Mesenchymal stem cell (in vitro differentiated cells and primary cell): Measurements from ENCODE around the gene SLC35F1.

Experiments
- DNase-seq: peaks from one replicate; pipeline ENCODE4 v3.0.0-alpha.2; 2013
- H2AFZ ChIP-seq: one replicate; pipeline ENCODE4 v1.6.1; 2013; ENCODE audit warnings: low read depth, mild to moderate bottlenecking, control low read depth, inconsistent platforms, low read length, moderate library complexity
- H2AK5ac ChIP-seq: 2 replicates; pipeline ENCODE4 v1.6.1; 2013; ENCODE audit warnings: low read length, moderate library complexity, mild to moderate bottlenecking, inconsistent platforms; ENCODE audit not compliant: severe bottlenecking
- H2BK120ac ChIP-seq: one replicate; pipeline ENCODE4 v1.6.1; 2013; ENCODE audit warnings: low read depth, mild to moderate bottlenecking, inconsistent platforms, low read length, moderate library complexity
- H2BK12ac ChIP-seq, 2 experiments: one replicate each; pipeline ENCODE4 v1.6.1; 2013; ENCODE audit warnings: inconsistent platforms in 2 of 2, low read length in 2 of 2, mild to moderate bottlenecking in 2 of 2, moderate library complexity in 2 of 2, control low read depth in 1 of 2
- H2BK15ac ChIP-seq: one replicate; pipeline ENCODE4 v1.6.1; 2013; ENCODE audit warnings: mild to moderate bottlenecking, low read depth, inconsistent platforms; ENCODE audit not compliant: poor library complexity, severe bottlenecking
- H2BK5ac ChIP-seq: 2 replicates; pipeline ENCODE4 v1.6.1; 2013; ENCODE audit warnings: low read depth, mild to moderate bottlenecking, low read length, control low read depth, inconsistent platforms; ENCODE audit not compliant: poor library complexity, severe bottlenecking
- H3K14ac ChIP-seq, 2 experiments: one replicate each; pipeline ENCODE4 v1.6.1; 2013; ENCODE audit warnings: inconsistent platforms in 2 of 2, low read length in 2 of 2, control low read depth in 1 of 2, mild to moderate bottlenecking in 1 of 2, moderate library complexity in 1 of 2
- H3K18ac ChIP-seq, 2 experiments: one replicate each; pipeline ENCODE4 v1.6.1; 2013; ENCODE audit warnings: inconsistent platforms in 2 of 2, low read length in 2 of 2, control low read depth in 1 of 2, low read depth in 1 of 2, mild to moderate bottlenecking in 1 of 2
- H3K23ac ChIP-seq, 2 experiments: one replicate each; pipeline ENCODE4 v1.6.1; 2013; ENCODE audit warnings: inconsistent platforms in 2 of 2, low read length in 2 of 2, mild to moderate bottlenecking in 2 of 2, moderate library complexity in 2 of 2, control low read depth in 1 of 2
- H3K27ac ChIP-seq: 2 replicates; pipeline ENCODE4 v1.5.1; 2013; ENCODE audit warnings: mild to moderate bottlenecking, moderate library complexity, low read length, control low read depth, inconsistent platforms; ENCODE audit not compliant: poor library complexity, severe bottlenecking
- H3K27me3 ChIP-seq, 2 experiments: 2 replicates each; pipeline versions ENCODE4 v1.6.1 to v1.7.0; 2013; ENCODE audit warnings: low read length in 2 of 2, mild to moderate bottlenecking in 2 of 2, moderate library complexity in 2 of 2, control low read depth in 1 of 2, inconsistent platforms in 1 of 2; ENCODE audit not compliant: control insufficient read depth in 1 of 2, insufficient read depth in 1 of 2
- H3K36me3 ChIP-seq, 2 experiments: 2 replicates each; pipeline versions ENCODE4 v1.6.1 to v1.7.0; 2013; ENCODE audit warnings: low read length in 2 of 2, control low read depth in 1 of 2, inconsistent platforms in 1 of 2, low read depth in 1 of 2, mild to moderate bottlenecking in 1 of 2; ENCODE audit not compliant: insufficient read depth in 2 of 2, control insufficient read depth in 1 of 2
- H3K4ac ChIP-seq, 2 experiments: one replicate each; pipeline ENCODE4 v1.6.1; 2013; ENCODE audit warnings: inconsistent platforms in 2 of 2, low read length in 2 of 2, mild to moderate bottlenecking in 2 of 2, moderate library complexity in 2 of 2, control low read depth in 1 of 2, low read depth in 1 of 2
- H3K4me1 ChIP-seq: 2 replicates; pipeline ENCODE4 v1.6.1; 2013; ENCODE audit warnings: low read depth, low read length, control low read depth; ENCODE audit not compliant: control insufficient read depth, insufficient read depth
- H3K4me2 ChIP-seq: 2 replicates; pipeline ENCODE4 v1.6.1; 2013; ENCODE audit warnings: low read length, mild to moderate bottlenecking, inconsistent platforms; ENCODE audit not compliant: poor library complexity, severe bottlenecking
- H3K4me3 ChIP-seq, 2 experiments: 2 replicates each; pipeline versions ENCODE4 v1.5.1 to v1.7.0; 2013; ENCODE audit warnings: low read length in 2 of 2, mild to moderate bottlenecking in 2 of 2, control low read depth in 1 of 2, low read depth in 1 of 2; ENCODE audit not compliant: insufficient read depth in 1 of 2
- H3K79me1 ChIP-seq: replicated peaks from 2 replicates; pipeline ENCODE4 v1.6.1; 2013; ENCODE audit warnings: mild to moderate bottlenecking, control low read depth, low read length, inconsistent platforms; ENCODE audit not compliant: poor library complexity, severe bottlenecking
- H3K9ac ChIP-seq: 2 replicates; pipeline ENCODE4 v1.7.0; 2013; ENCODE audit warnings: mild to moderate bottlenecking, low read length, moderate library complexity
- H3K9me3 ChIP-seq: 2 replicates; pipeline ENCODE4 v1.7.0; 2013; ENCODE audit warnings: mild to moderate bottlenecking, low read length; ENCODE audit not compliant: control insufficient read depth
- H4K8ac ChIP-seq: one replicate; pipeline ENCODE4 v1.6.1; 2013; ENCODE audit warnings: inconsistent platforms, mild to moderate bottlenecking, low read length, moderate library complexity
- H4K91ac ChIP-seq: one replicate; pipeline ENCODE4 v1.6.1; 2013; ENCODE audit warnings: mild to moderate bottlenecking, low read length, inconsistent platforms
- WGBS: methylation state at CpG from one replicate; pipeline ENCODE4 v1.1.7; 2013; ENCODE audit warnings: mixed read lengths; 5-methylcytosine and 5-hydroxymethylcytosine counted together

SLC35F1 gene

DNA sequence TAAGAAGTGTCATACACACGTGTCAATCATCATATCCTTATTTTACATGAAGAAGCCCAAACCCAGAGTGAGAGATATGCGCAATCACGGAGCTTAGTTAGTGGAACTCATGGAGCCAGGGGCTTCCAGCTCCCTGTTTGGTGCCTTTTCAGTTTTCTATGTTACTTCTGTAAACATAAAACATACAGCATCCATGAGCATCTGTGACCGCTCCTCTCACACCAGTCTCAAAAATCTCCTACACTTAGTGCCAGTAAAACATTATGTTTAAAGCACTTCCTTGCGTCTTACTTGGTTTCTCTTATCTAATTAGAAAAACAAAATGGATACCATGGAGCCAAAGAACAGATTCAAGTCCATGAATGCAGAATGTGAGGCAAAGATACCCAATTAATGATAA lies 240.4 kb downstream of the SLC35F1 start:
- H2BK120ac ChIP-seq: no peak overlapping the region
- H3K9me3 ChIP-seq: no peaks in the 10 kb centered on the region
- DNase-seq: no peak
- no peak overlapping the region for H3K23ac ChIP-seq
- no peak overlapping the region for H3K9ac ChIP-seq
- H3K4me2 ChIP-seq: no peak overlapping the region
- H3K4me1 ChIP-seq: no peaks in the 10 kb centered on the region
- no peak overlapping the region for H2BK15ac ChIP-seq
- no peak overlapping the region for H2AFZ ChIP-seq
- no peak overlapping the region for H3K4ac ChIP-seq
- no peaks in the 10 kb centered on the region for H3K36me3 ChIP-seq
- 91% methylated on average over 5 of the region's 5 CpGs for WGBS
- no peaks in the 10 kb centered on the region for H3K27me3 ChIP-seq
- H3K18ac ChIP-seq: no peak overlapping the region
- H3K14ac ChIP-seq: no peak overlapping the region
- no peak overlapping the region for H2BK5ac ChIP-seq
- no peak overlapping the region for H3K4me3 ChIP-seq
- H2AK5ac ChIP-seq: no peak overlapping the region
- no peak overlapping the region for H4K91ac ChIP-seq
- H4K8ac ChIP-seq: no peak overlapping the region
- no peaks in the 10 kb centered on the region for H3K79me1 ChIP-seq
- no peak overlapping the region for H3K27ac ChIP-seq
- H2BK12ac ChIP-seq: no peak overlapping the region

DNA sequence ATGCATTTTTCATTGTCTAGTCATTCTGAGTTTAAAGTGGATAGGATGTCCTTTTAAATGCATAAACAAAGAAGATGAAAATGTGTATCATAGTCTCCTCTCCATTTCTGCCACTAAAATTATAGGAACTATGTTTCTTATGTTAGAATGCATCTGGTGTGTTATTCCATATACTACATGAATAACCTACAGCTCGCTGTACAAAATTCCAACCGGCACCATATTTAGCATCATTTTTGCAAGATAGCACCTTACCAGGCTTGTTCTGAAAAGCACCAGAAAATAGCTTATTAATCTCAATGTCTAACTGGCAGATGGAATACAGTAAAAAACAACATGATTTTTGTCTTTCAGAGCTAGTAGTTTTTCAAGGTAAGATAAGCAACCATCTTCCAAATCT lies 241.5 kb downstream of the SLC35F1 start:
- no peaks in the 10 kb centered on the region for H3K9me3 ChIP-seq
- H4K8ac ChIP-seq: no peak overlapping the region
- no peak overlapping the region for H3K23ac ChIP-seq
- DNase-seq: no peak
- no peak overlapping the region for H2BK12ac ChIP-seq
- no peak overlapping the region for H2AFZ ChIP-seq
- no peak overlapping the region for H3K9ac ChIP-seq
- H3K4me3 ChIP-seq: no peak overlapping the region
- H3K18ac ChIP-seq: no peak overlapping the region
- no peak overlapping the region for H3K4ac ChIP-seq
- no peak overlapping the region for H2BK15ac ChIP-seq
- H3K14ac ChIP-seq: no peak overlapping the region
- no peak overlapping the region for H3K4me2 ChIP-seq
- WGBS: no CpG with 5 or more reads among the region's 2 CpGs
- H2BK5ac ChIP-seq: no peak overlapping the region
- H3K79me1 ChIP-seq: no peaks in the 10 kb centered on the region
- no peak overlapping the region for H4K91ac ChIP-seq
- no peak overlapping the region for H3K27ac ChIP-seq
- H3K4me1 ChIP-seq: no peaks in the 10 kb centered on the region
- no peak overlapping the region for H2BK120ac ChIP-seq
- H2AK5ac ChIP-seq: no peak overlapping the region
- no peaks in the 10 kb centered on the region for H3K27me3 ChIP-seq
- no peaks in the 10 kb centered on the region for H3K36me3 ChIP-seq

DNA sequence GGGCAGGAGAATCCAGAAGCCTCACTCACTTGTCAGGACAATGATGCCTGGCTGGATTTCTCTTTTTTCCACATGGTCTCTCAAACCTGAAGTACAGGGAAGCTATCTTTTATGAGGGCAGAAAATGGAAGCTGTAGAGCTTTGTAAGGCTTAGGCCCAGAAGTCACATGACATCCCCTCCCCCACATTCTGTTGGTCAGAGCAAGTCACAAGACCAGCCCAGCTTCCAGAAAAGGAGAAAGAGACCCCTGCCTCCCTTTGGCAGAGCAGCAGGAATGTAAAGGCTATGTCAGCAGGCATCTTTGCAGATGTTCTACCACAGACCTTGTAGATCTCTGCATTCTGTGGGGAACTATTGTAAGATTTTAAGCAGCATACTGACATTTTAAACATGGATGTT lies 245.5 kb downstream of the SLC35F1 start:
- Histone ChIP-seq H3K14ac (no peak overlapping the region), H3K27ac (no peak overlapping the region), H3K79me1 (no peaks in the 10 kb centered on the region), H2BK5ac (no peak overlapping the region), H3K4me2 (no peak overlapping the region), H2AFZ (no peak overlapping the region), H3K27me3 (no peaks in the 10 kb centered on the region), H3K4ac (no peak overlapping the region), H2BK15ac (no peak overlapping the region), H3K23ac (no peak overlapping the region), H3K4me1 (no peaks in the 10 kb centered on the region), H3K4me3 (no peak overlapping the region), H2BK120ac (no peak overlapping the region), H2AK5ac (no peak overlapping the region), H3K18ac (no peak overlapping the region), H4K91ac (no peak overlapping the region), H4K8ac (no peak overlapping the region), H3K9ac (no peak overlapping the region), H3K36me3 (no peaks in the 10 kb centered on the region), H3K9me3 (no peaks in the 10 kb centered on the region), H2BK12ac (no peak overlapping the region)
- DNase-seq: no peak

DNA sequence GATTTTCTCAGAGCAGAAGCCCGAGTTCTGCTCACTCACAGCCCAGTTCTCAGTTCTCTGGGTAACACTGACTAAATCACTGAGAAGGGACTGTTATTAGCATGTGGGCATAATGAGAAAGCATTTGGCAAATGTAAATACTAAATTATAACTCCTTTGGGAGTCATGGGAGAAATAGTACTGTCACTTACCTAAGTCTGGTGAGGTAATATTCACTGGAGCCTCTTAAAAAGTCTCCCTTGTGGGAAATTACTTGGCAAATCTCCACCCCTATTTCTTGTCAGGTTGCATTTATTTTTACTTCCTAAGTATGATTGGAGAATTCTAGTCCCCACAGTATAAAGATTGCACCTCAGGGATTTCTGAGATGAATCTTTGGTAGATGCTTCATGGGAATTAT lies 254.3 kb downstream of the SLC35F1 start:
- Histone ChIP-seq H3K23ac (no peak overlapping the region), H3K9ac (no peak overlapping the region), H2BK15ac (no peak overlapping the region), H3K14ac (no peak overlapping the region), H3K4me2 (no peak overlapping the region), H2AK5ac (no peak overlapping the region), H2AFZ (no peak overlapping the region), H3K4ac (no peak overlapping the region), H3K36me3 (no peaks in the 10 kb centered on the region), H2BK5ac (no peak overlapping the region), H3K4me3 (no peak overlapping the region), H4K8ac (no peak overlapping the region), H4K91ac (no peak overlapping the region), H2BK120ac (no peak overlapping the region), H3K79me1 (no peaks in the 10 kb centered on the region), H3K27me3 (no peaks in the 10 kb centered on the region), H3K18ac (no peak overlapping the region), H3K9me3 (no peaks in the 10 kb centered on the region), H3K4me1 (no peaks in the 10 kb centered on the region), H2BK12ac (no peak overlapping the region), H3K27ac (no peak overlapping the region)
- DNase-seq: no peak
- 100% methylated on average over 1 of the region's 1 CpG for WGBS
